Stomach smooth muscle (tissue), 2 donors: Measurements from ENCODE around the gene LRRC23.

Experiments
- H3K27ac ChIP-seq: one replicate; pipeline ENCODE4 v1.7.0; 2013; ENCODE audit warnings: mild to moderate bottlenecking, low read length, inconsistent platforms
- H3K27me3 ChIP-seq, 2 donors: one replicate each; pipeline ENCODE4 v1.7.0; 2013; ENCODE audit warnings: low read length in 2 of 2; ENCODE audit not compliant: insufficient read depth in 2 of 2, control insufficient read depth in 1 of 2
- H3K36me3 ChIP-seq, 2 donors: one replicate each; pipeline ENCODE4 v1.7.0; 2013; ENCODE audit warnings: low read length in 2 of 2; ENCODE audit not compliant: control insufficient read depth in 2 of 2, insufficient read depth in 2 of 2
- H3K4me1 ChIP-seq: one replicate; pipeline ENCODE4 v1.7.0; 2013; ENCODE audit warnings: low read length; ENCODE audit not compliant: control insufficient read depth, insufficient read depth
- H3K4me3 ChIP-seq, 2 donors: one replicate each; pipeline ENCODE4 v1.7.0; 2013; ENCODE audit warnings: low read length in 2 of 2
- H3K9ac ChIP-seq, 2 donors: one replicate each; pipeline ENCODE4 v1.7.0; 2013; ENCODE audit warnings: low read length in 2 of 2, mild to moderate bottlenecking in 1 of 2
- H3K9me3 ChIP-seq, 2 donors: one replicate each; pipeline ENCODE4 v1.7.0; 2013; ENCODE audit warnings: low read length in 2 of 2; ENCODE audit not compliant: control insufficient read depth in 2 of 2
- donor health status: healthy.
- donor health status: Pancreatic carcinoma.

LRRC23 gene

DNA sequence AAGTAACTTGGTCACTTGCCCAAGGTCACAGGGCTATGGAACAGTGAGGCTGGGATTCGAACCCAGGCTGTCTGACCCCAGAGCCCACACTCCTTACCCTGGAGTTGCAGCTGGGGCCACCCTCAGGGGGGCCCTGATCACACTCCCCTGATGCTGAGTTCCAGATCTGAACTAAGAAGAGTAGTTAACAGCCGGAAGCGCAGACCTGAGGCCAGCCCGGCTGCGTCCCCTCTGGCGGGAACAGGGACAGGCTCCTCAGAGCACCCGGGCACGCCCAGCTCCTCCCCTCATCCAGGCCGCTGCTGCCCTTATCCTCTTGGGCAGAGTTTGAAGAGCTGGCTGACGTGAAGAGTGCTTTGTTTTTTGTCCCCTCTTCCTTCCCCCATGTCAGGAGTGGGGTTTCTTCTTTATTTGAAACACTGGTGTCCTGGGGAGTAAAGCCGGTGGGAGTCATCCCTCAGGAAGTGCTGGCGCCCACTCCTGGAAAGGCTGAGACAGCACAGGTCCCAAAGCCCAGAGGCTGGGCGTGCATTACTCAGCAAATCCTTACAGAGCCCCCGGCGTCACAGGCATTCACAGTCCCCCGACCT is 57.2 kb downstream of the LRRC23 start:
- Histone ChIP-seq H3K36me3 (peaks cover 13% of the 10 kb centered on the region in 2 donors), H3K27ac (peak overlapping the region; percentile 64), H3K4me1 (peaks cover 32% of the 10 kb centered on the region), H3K27me3 (no peaks in the 10 kb centered on the region), H3K9ac (peak overlapping the region; percentile 48 to 62), H3K9me3 (no peaks in the 10 kb centered on the region), H3K4me3 (peak overlapping the region in 1 of 2 donors; percentile 54)

DNA sequence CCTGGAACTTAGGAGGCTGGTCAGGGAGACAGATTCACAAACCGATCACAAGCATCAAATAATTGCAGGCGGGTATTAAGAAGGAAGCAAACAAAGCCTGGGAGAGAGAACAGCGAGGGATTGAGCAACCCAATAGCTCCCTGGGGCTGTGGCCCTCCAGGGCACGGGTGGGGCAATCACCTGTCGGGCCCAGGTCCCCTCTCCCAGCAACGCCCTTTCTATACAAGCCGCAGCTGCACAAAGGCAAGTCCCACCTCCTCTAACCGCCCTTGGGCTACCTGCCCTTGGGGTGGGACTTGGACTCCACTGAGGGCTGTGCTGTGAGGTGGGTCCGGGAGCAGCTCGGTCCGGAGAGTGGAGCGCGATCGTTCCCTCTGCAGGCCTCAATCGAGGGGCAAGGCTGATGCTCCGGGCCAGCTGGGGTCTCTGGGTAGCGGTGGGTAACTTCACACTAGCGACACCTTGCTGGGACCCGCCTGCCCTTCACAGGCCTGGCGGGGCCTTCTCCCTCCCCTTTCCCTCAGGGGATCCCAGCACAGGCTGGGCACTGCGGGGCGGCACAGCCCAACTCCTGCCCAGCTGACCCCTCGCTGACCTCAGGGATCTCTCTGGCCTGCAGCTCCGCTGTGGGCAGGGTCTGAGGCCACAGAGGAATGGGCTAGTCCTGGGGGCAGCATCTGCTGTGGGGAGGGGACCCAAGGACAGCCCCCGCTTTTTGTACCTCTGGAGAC is 57.8 kb downstream of the LRRC23 start:
- Histone ChIP-seq H3K36me3 (peaks cover 19% of the 10 kb centered on the region in 2 donors), H3K4me1 (peaks cover 33% of the 10 kb centered on the region), H3K9ac (peak overlapping the region; percentile 30 to 62), H3K9me3 (no peaks in the 10 kb centered on the region), H3K27me3 (no peaks in the 10 kb centered on the region), H3K4me3 (peak overlapping the region in 1 of 2 donors; percentile 54), H3K27ac (peak overlapping the region; percentile 64)

DNA sequence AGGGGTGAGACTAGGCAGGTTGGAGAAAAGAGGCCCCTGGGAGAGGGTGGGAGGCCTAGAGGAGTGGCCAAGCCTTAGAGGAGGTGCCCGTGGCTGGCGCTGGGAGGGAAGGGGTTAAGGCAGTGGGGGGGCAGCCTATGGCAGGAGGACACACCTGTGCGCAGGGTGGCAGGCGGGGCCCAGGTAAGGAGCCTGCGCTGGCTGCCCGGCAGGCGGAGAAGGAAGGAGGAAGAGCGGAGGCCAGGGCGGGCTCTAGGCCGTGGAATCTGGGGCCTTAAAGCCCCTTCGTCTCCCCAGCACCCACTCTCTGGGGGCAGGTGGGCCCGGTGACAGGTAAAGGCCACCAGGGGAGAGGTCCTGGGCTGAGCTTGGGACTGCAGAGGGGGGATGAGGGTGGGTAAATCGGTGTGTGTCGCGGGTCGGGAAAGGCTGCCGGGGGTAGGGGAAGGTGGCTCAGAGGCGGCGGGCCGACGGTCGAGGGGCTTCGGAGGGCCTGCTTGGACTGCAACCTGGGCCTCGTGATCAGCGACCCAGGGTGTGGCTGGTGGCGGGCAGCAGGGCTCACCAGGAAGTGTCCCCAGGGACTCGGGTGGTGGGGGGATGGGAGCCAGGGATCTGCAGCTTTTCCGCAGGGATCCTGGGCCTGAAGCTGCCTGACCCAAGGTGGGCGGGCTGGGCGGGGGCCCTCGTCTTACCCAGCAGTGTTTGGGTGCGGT is 58.6 kb downstream of the LRRC23 start:
- Histone ChIP-seq H3K9ac (no peak overlapping the region), H3K36me3 (peaks cover 26% of the 10 kb centered on the region in 2 donors), H3K27me3 (no peaks in the 10 kb centered on the region), H3K27ac (peak overlapping the region; percentile 64), H3K4me1 (peaks cover 40% of the 10 kb centered on the region), H3K9me3 (no peaks in the 10 kb centered on the region), H3K4me3 (no peak overlapping the region)
